GM21423 (cell line): ENCODE measurements around the gene DCUN1D4.

Source experiments
- ATAC-seq: cut with Tn5 transposase; IDR thresholded peaks from one replicate; pipeline ENCODE4 v1.9.1; 2021; ENCODE audit warnings: mild to moderate bottlenecking, moderate library complexity; ENCODE audit not compliant: unreplicated experiment

Gene DCUN1D4

GRCh38 chr4:51960486-51960885, 117.5 kb downstream of the DCUN1D4 start:
- ATAC-seq: no peak

DNA sequence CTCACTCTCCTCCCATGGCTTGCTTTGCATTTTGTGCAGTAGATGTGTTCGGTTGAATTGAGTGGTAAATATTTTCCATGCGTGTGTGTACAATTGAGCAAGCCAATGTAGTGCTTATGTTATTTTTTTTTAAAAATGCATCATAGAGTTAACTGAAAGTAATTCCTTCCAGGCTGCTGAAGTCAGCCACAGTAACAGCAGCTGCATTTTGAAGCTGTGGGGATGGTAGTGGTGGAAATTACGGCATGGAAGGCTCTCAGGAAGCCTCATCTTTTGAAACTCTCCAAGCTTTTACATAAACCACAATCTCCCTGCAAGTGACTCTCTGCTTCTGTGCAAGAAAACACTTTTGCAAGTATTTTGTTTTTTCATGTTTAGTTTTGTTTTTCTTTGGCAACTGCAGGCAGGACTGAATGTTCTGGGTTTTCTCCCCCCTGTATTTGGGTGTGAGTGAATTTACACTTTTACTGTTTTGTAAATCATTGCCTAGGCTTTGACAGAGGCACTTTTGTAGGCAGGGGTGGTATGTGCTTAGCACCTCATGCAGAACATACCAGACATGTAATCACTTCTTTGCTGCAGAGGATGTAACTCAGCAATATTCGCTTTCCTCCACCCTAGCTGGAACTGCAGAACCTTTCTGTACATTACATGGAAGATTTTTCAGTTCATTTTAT, 121.0 kb downstream of the DCUN1D4 start:
- ATAC-seq: no peak

- no peak for ATAC-seq
These were observed 122.9 kb downstream of the DCUN1D4 start for GRCh38 chr4:51965862-51966261.
